Activated T-cell treated with anti-CD3 and anti-CD28 coated beads for 4 hours (primary cell): Measurements from ENCODE around the gene TEX44.
"Not testable (repeated sequence)": the region's sequence is repeated elsewhere in the genome, so short reads cannot be mapped to it uniquely, and the experiment has no call there.

Experiments used
- DNase-seq: peaks from one replicate; pipeline ENCODE4 v3.0.0-alpha.2; 2020

The TEX44 gene

DNA sequence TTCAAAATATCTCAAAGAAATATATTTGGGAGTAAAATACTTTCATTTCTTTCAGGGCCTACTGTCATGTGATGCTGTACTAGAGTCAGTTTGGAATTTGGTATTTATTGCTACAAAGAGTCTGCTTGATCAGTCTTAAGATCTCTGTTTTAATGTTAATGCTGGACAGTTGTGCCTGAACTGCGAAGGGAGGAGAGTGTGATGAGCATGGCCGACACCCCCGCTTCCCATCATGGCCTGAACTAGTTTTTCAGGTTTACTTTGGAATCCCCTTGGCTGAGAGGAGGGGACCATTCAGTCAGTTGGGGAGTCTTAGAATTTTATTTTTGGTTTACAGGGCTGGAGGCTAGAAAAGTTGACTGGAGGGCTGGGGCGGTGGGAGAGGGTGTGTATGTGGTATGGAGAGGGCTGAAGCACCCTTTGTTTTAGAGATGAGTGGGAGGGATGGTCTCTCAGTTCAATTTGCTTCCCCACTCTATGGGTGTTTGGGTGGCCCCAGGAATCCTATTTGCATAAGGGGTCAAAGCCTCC lies 20.9 kb upstream of the TEX44 start:
- DNase-seq = no peak

DNA sequence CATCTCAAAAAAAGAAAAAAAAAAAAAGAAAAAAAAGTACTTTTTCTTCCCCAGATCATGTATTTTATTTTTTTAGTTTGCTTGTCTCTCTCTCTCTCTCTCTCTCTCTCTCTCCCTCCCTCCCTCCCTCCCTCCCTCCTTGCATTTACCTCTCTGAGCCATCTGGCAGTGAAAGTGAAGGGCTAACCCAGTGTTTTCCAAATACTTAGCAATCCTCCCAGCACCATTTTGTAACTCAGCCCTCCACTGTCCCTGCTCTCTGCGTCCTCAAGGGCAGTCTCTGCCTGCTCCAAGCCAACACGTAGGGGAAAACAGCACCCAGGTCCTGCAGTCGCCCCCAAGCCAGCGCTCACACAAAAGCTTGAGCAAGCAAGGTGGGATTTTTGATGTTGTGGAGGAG lies 19.6 kb upstream of the TEX44 start:
- DNase-seq = no peak

DNA sequence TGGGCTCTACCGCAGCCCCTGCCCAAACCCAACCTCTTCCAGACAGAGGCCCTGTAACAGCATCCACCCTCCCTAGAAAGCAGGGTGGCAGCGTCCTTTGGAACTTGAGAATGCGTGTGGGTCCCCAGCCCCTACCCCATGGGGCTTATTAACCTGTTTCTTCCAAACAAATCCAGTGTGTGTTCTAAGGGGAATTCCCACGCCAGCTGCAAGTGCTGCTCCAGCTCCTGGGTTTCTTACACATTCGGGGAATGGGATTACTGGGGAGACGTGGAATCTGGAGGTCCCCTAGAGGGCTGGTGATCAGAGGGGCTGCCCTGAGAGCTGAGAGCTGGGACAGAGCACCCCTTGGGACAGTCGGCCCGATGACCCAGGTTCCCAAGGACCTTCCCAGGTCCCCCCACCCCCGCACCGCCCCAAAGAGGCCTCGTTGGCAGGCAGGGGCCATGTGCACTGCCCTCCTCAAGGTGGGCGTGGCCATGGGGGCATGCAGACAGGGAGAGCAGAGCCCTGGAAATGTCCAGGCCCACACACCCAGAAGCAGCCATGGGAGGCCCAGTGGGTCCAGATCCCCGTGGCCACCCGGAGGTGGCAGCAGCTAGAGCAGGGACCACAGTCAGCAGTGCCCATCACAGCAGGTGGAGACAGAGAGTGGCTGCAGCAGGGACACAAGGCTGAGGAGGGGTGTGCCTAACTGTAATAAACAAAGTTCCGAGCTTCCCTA lies 18.8 kb upstream of the TEX44 start:
- no peak for DNase-seq

DNA sequence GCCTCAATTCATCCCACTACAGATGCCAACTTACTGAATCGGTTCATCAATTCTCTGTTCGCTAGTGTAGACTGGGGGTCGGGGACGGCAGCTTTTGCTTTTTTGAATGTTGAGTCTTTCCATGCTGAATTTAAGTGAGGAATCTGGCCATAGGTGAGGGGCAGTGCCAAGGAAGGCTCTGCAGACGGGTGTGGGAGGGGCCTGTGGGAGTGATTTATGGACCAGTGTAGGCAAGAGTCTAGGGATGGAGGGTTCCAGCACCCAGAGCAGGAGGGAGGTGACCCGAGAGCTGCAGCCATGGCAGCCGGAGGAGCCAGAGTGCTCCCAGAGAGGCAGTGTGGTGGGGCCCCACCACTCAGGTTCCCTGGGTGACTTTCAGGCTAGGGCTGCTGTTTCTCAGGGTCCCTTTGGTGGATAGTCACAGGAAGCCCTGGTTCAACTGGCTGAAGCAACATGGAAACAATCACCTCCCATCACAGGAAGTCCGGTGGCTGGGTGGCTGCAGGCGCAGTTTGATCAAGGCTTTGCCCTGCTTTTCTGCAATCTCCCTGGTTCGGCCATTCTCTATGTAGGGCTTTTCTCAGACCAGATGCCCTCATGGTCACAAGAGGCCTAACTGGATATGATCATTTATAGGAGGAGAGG lies 16.9 kb upstream of the TEX44 start:
- DNase-seq = no peak

DNA sequence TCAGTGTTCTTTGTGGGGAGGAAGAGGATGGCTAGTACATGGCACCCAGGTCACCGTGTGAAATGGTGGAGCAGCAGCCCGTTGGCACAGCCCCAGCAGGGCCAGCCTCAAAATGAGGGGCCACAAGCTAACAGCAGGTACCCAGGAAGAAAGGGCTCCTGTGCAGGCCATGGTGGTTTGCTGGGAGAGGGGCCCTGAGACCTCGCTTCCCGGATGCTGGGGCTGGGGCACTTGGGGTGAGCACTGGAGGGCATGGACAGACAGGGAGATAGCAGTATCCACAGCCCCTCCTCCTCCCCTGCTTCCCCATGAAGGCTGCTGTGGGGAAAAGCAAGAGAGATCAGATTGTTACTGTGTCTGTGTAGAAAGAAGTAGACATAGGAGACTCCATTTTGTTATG lies 16.2 kb upstream of the TEX44 start:
- no peak for DNase-seq

DNA sequence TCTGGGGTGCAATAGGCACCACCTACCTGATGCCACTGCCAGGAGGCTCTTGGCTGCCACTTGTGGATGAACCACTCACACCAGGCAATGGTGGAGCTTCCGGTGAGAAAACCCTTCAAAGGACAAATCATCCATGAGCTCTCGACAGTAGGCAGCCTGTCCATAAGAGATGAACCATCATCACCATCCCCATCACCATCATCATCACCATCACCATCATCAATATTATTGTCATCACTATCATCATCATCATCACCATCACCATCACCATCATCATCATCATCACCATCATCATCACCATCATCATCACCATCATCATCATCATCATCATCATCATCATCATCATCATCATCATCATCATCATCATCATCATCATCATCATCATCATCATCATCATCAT lies 14.0 kb upstream of the TEX44 start:
- not testable (repeated sequence) for DNase-seq

DNA sequence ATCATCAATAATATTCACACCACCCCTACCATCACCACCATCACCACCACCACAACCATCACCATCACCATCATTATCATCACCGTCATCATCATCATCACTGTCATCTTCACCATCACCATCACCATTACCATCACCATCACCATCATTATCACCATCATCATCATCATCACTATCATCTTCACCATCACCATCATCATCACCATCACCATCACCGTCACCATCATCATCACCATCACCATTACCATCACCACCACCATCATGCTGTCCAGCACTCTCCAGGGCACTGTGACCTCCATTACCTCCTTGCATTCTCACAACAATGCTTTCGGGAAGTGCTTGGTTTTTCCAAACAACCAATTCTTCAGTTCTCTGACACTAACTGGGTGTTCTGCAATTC lies 13.1 kb upstream of the TEX44 start:
- DNase-seq = no peak

DNA sequence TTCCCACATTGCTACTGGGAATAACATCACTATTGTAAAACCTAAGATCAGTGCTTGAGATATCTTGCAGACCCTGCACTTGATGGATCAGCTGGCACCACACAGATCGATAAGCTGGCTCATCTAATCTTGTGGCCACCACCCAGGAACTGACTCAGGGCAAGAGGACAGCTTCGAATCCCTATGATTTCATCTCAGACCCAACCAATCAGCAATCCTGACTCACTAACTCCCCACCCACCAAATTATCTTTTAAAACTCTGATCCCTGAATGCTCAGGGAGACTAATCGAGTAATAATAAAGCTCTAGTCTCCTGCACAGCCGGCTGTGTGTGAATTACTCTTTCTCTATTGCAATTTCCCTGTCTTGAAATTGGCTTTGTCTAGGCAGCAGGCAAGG lies 11.3 kb upstream of the TEX44 start:
- no peak for DNase-seq

DNA sequence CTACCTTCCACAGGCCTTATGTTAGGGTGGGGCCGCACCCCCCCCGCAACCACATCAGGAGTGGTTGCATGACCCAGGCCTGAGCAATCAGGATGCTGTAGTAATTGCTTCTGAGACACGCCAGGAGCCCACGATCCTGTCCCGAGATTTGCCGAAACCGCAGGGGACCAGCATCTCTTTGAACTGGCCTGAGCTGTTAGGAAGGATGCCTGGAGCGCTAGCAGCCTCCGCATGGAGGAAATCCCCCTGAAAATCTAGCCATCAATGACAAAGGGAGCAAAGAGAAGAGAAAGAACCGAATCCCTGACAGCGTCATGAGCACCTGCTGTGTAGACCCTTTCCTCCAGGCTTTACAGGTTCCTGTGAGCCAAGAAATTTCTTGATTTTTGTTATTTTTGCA lies 8.7 kb upstream of the TEX44 start:
- no peak for DNase-seq

DNA sequence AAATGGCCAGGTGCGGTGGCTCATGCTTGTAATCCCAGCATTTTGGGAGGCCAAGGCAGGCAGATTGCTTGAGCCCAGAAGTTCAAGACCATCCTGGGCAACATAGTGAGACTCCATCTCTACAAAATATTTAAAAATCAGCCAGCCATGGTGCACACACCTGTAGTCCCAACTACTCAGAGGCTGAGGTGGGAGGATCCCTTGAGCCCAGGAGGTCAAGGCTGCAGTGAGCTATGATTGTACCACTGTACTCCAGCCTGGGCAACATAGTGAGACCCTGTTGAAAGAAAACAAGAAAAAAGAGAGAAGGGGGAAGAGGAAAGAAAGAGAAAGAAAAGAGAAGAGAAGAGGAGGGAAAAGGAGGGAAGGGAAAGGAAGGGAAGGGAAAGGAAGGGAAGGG lies 4.9 kb upstream of the TEX44 start:
- not testable (repeated sequence) for DNase-seq

DNA sequence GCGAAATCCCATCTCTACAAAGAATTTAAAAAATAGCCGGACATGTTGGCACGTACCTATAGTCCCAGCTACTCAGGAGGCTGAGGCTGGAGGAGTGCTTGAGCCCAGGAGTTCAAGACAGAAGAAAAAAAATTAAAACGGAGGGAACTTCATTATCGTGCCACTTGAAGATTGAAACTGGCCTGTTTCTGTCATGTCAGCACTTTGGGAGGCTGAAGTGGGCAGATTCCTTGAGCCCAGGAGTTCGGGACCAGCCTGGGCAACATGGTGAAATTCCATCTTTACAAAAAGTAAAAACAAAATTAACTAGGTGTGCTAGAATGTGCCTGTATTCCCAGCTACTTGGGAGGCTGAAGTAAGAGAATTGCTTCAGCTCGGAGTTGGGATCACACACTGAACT lies 3.0 kb upstream of the TEX44 start:
- no peak for DNase-seq

DNA sequence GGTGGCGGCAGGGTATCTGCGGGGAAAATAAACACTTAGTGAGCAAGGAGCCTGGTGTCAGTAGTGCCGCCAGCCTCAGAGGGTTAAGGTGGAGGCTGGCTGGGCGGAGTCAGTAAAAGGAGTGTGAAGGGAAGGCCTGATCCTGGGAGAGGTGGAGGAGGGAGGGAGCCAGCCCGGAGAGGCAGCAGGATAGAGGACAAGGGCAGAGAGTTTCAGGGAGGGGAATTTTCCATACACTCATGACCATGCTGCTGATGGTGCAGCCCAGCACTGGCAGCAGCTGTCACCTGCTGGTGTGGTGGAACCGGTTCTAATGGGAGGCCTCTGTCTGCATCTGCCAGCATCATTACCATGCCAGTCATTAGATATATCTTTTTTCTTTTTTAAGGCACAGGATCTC lies 2.0 kb upstream of the TEX44 start:
- DNase-seq = no peak

DNA sequence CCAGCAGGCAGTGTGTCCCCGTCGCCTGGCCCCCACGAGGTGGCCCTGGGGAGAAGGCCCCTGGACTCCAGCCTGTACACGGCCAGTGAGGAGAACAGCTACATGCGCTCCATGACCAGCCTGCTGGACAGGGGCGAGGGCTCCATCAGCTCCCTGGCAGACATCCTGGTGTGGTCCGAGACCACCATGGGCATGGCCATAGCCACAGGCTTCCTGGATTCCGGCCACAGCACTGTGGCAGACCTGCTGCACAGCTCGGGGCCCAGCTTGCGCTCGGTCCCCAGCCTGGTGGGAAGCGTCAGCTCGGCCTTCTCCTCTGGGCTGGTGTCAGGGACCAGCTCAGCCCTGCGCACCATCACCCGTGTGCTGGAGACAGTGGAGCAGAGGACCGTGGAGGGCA lies 1.0 kb downstream of the TEX44 start:
- no peak for DNase-seq

DNA sequence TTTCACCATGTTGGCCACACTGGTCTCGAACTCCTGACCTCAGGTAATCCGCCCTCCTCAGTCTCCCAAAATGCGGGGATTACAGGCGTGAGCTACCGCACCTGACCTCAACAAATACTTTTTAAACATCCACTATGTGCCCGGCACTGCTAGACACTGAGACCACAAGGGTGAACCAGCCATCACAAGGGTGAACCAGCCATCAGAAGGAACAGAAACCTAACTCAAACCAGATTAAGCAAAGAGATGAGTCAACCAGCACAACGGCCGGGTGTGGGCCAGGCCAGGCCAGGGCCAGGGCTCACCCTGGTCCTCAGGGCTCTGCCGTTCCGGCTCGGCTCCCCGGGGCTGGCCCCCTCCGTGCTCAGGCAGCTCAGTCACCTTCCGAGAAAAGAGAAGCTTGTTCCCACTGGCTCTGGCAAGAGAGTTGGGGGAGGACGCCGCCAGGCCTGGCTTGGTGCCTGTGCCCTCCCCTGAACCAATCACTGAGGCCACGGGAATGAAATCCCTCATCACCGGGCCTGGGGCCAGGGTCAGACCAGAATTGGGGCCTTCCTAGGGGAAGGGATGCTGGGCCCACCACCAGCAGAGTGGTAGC lies 4.4 kb downstream of the TEX44 start:
- no peak for DNase-seq

DNA sequence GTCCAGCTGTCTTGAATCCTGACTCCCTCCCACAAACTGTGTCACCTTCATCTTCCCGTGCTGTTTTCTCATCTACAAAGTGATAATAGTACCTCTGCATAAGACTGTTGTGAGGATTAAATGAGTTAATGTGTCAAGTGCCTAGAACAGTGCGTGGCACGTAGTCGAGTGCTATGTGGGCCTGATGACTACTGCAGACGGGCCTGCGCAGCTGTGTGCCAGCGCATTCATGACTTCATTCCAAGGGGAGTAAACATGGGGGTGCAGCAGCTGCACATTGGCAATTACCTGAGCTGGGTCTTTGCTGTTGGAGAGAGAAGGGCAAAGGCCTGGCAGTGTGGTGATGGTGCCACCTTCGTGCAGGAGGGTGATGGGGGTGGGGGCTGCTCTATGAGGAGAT lies 5.0 kb downstream of the TEX44 start:
- DNase-seq = no peak

DNA sequence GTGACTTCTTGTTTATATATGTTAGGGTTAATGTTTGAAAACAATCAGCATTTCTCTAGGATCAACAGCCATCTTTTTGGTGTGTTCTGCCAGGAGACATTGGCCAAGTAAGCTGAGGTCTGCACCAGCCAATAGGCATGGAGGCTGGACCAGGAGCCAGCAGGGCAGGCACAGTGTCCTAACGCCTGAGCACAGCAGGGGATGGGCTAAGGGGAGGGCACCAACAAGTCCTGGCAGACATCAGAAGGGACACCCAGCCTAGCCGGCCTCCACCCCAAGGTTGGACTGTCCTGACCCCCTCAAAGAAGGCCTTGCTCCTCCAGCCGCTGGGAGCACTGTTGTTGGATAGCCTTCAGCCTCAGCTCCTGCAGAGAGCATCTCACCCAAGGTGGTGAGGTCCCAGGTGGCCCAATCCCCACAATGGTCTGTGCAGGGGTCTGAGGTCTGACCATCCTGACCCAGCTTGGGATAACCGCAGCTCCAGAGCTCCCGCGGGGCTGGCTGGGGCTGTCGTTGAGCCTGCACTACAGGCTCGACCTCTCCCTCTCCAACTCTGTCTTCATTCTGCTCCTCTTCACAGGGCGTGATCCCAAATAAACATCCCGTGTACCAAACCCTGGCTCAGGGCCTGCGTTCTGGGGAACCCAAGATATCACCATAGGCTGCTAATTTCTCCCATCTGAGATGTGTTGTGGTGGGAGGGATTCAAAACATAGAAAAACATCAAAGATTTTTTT lies 8.1 kb downstream of the TEX44 start:
- DNase-seq = no peak

DNA sequence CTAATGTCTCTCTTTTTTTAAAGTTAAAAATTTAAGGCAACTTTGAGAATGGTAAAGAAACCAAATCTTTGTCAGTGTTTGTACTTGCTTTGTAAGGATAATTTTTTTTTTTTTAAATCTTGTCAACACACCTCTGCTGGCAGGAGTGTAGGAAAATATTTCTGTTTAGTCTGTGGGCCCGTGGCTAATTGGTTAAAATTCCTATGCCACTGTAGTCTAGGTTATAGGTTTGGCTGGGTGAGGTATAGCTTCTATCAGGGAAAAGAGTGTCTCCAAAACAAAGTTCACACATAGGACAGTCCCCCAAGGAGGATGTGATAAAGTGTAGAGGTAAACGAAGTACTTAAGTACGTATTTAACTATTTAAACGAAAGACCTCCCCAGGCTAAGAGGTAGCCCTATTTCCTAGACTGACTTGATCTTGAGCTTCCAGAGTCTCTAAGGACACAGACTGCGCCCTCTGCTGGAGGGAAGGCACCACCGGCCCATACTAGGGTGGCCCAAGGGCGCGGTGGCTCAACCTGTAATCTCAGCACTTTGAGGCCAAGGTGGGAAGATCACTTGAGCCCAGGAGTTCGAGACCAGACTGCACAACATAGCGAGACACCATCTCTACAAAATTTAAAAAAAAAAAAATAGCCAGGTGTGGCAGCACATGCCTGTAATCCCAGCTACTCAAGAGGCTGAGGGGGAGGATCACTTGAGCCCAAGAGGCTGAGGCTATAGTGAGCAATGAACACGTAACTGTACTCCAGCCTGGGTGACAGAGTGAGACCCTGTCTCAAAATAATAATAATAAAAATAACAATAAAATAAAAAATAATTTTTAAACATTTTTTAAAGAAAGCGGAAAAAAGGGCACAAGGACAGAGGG lies 8.9 kb downstream of the TEX44 start:
- peak; percentile 74 for DNase-seq

DNA sequence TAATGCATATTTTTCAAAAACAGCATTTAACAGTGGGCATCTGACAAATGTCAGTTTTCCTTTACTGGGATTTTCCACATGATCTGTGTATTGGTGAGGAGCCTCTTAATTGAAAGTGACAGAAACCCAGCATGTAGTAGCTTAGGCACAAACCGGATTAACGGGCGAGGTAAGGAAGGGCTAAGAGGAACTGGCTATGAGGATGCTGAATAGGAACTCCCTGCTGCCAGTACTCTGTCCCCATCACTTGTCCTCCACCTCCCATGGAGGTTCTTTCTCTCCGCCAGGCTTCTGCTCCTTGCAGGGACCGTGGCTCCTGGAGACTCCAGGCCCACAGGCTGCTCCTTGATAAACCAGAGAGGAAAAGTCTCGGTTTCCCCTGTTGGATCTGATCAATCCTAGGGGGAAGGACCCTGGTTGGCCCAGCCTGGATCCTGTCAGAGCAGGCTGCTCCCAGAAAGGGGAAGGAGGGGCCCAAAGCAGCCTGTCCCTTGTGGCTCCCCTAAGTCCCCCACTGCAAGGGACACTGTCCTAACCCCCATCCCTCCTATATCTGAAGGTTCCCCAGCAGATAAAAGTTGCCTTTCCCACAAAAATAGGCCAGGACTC lies 10.3 kb downstream of the TEX44 start:
- DNase-seq = no peak

DNA sequence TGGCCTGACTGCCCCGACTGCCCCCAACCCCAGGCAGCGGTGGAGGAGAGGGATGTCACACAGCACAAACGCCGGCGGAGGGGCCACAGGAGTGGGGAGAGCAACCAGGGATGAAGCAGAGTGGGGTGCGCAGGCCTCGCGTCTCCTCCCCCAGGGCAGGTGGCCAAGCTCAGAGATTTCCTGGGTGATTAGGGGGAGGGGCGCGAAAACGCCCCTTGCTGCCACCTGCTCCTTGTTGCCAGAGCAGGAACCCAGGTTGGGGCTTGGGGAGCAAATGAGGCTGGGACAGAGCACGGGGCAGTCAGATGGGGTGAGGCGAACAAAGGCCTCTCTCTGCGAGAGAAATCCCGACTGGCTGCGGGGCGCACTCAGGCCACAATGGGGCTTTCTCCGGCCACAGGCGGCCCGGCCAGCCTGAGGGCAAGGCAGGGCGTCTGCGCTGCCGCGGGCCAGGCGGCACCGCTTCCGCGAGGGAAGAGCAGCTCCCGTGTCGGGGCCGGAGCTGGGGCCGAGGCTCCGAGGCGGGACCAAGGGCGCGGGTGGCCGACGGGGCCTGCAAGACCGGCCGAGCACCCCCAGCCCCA lies 11.5 kb downstream of the TEX44 start:
- DNase-seq = no peak

DNA sequence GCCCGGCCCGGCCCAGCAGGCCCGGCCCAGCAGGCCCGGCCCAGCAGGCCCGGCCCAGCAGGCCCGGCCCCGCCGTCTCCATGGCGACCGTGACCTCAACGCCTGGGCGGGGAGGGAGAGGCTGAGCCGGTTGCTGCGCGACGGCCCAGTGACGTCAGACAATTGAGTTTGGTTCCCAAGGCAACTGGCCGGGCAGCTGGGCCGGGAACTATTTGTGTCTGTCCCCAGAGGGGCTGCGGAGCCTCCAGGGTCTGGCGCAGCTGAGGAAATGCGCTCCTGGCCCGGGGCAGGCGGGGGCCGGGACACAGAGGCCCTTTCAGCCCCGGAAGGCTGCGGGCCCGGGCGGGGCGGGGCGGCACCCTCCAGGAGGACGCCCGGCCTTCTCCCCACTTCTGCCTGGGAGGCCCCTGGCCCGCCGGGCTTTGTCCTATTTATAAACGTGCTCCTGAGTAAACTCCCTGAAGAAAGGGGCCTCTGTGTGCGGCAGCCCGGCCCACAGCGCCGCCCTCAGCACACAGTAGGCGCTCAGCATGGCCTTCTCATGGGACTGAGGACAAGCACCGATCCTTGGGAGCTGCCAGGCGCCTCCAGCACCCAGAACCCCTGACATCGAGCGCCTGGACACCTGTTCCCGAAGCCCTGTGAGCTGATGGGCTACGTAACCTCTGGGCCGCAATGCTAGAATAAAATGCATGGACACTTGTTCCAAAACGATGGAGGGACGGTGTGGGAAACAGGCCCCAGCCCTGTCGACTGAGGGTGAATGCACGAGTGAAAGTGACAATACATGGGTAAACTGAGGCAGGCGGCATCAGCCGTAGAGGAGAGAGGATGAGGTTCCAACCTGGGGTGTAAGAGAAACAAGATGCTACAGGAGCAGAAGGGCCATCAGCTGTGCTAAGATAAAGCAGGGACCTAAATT lies 12.3 kb downstream of the TEX44 start:
- DNase-seq = peak; percentile 93
